K562 (cell line): ENCODE data around the gene CCDC137. TPM values are rescaled to one million over a fixed set of nuclear protein-coding genes. Genes with fewer than 3 reads are reported as not detected.

Source experiments
- BCLAF1 ChIP-seq, 2 experiments: fragments of 450-650 bp in 1 of 2; IDR thresholded peaks; 2 replicates each; pipeline ENCODE4 v1.6.1; 2011 to 2017; ENCODE audit warnings: low read depth in 2 of 2, antibody characterized with exemption in 1 of 2, borderline replicate concordance in 1 of 2, low read length in 1 of 2, mild to moderate bottlenecking in 1 of 2, mixed read lengths in 1 of 2; ENCODE audit not compliant: control insufficient read depth in 1 of 2
- PRMT5 ChIP-seq: sonication (generic); formaldehyde crosslinking; IDR thresholded peaks from 2 replicates; pipeline ENCODE4 v1.5.0; 2020; ENCODE audit warnings: missing genetic modification reagents
- TFAM ChIP-seq: fragments of 250-450 bp; sonication (Bioruptor Pico); conservative IDR thresholded peaks from 2 replicates; pipeline ENCODE4 v1.5.0; 2021; ENCODE audit warnings: mild to moderate bottlenecking, moderate library complexity
- ZNF449 ChIP-seq: fragments of 250-450 bp; sonication (Bioruptor Pico); IDR thresholded peaks from 2 replicates; pipeline ENCODE4 v1.8.0; 2022; ENCODE audit warnings: moderate library complexity, mild to moderate bottlenecking, inconsistent platforms
- polyA plus RNA-seq, 8 experiments: library from polyadenylated mRNA; depleted of rRNA in 4 of 8; stranded (reverse) in 5 of 8; unstranded in 3 of 8; fragments of >200 nt; fragmentation: Nextera tagmentation in 2 of 8; fragmentation: Illumina TruSeq in 1 of 8; extraction: Ambion mirVana in 2 of 8; extraction: Trizol in 1 of 8; gene quantifications; 2 replicates each; pipeline versions ENCODE4 v1.2.1 to v1.2.3, GENCODE V29; 2011 to 2014; ENCODE audit warnings: inconsistent platforms in 1 of 8, missing spikeins in 1 of 8
- total RNA-seq, 7 experiments: library from RNA; depleted of rRNA in 6 of 7; stranded (reverse); fragments of >200 nt in 6 of 7; fragmentation: Illumina TruSeq in 2 of 7; extraction: Trizol in 2 of 7; gene quantifications; 2 replicates each; pipeline versions ENCODE4 v1.2.1 to v1.2.3, GENCODE V29; 2011 to 2021; ENCODE audit warnings: low replicate concordance in 1 of 7

The CCDC137 gene
- total and polyA plus RNA-seq, 9 of the 15 experiments (the other 6 are each of a cell fraction or from before 2014, with no cell fraction given), result 2.3 to 68.1 (median 38.3) TPM

DNA sequence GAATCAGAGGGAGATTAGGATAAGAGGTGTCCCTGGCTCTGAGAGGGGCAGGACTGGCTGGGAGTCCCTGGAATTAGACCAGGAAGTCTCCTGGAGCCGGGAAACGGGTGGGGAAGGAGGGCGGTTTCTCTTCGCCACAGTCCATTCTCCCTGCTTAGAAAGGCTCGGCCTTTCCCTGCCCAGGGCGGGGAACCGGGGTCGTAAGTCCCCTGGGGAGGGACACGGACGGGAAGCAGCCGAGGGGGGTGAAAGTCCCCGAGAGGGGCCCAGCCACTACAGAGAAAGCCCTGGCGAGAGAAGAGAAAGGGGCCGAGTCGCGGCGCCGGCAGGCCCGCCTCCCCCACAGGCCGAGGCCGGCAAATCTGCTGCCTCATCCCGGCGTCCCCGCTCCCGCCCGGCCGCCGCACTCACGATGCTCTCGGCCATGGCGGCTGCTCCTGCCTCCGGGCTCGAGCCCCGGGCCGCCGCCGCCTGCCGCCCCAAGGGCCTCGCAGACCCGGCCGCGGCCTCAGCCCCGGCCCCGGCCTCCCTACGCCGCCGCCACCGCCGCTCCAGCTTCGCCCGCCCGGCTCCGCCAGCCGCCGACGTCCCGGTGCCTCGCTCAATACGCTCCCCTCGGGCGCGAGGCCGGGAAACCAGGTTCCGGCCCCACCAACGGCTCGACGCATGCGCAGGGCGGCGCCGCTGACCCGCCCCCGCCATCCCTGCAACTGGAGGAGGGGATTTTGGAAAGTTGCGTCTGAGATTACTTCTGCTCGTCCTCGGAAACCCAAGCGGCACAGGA lies 29.8 kb upstream of the CCDC137 start, which contains the start of the genes NPLOC4 and TSPAN10 (continued):
- TF ChIP-seq BCLAF1 (IDR thresholded peaks at IDR 0.05; ENCODE audit: borderline replicate concordance in 1 of 2, control insufficient read depth in 1 of 2, low read depth in 2 of 2, low read length in 1 of 2), result peak in 1 of 2 experiments; percentile 78; a peak in 1 of 4 replicates
- no peak for TF ChIP-seq PRMT5 (CRISPR knock-in tag)
- TF ChIP-seq TFAM, result no peak
- no peak for TF ChIP-seq ZNF449 (CRISPR knock-in tag)
